HG03439 (cell line): ENCODE results near the gene COL1A1.

Experiments used
- ATAC-seq: cut with Tn5 transposase; IDR thresholded peaks from one replicate; pipeline ENCODE4 v1.9.1; 2021; ENCODE audit warnings: mild to moderate bottlenecking, moderate library complexity; ENCODE audit not compliant: unreplicated experiment

COL1A1 gene

DNA sequence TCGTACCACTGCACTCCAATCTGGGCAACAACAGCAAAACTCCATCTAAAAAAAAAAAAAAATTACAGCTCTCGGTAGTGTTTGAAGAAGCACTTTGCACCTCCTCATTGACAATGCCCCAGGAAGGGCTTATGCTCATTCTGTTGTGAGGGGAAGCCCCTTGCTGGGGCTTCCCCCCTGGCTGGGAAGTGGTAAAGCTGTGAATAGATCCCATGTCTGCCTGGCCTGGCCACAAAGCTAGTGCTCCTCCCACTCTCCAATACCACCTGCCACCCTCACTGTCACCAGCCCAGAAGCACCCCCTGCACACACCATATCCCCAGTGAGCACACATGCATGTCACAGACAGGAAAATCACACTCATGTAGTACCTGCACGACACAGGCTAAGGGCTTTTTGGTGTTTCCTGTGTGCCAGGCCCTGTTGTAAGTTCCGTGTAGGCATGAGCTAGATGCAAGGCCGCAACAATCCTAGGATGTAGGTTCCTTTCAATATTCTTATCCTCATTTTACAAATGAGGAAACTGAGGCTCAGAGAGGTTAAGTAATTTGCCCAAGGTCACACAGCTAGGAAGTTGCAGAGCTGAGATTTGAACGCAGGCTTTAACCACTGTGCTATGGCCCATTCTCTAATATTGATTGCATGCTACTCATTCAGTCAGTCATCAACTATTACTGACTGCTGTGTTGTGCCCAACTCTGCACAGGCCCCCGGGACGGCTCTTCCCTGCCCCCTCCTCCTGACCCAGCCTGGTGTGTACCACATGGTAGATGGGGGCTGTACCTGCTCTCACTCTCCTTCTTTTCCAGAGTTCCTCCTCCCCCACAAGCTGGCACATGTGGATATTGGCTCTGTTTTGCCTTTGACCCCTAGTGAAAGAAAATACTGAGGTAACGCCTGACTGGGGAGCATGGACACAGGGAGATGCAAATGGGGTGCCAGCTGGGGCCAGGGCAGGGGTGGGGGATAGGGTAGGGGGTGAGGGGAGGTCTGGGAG is 11.9 kb upstream of the COL1A1 start:
- peak; percentile 65 for ATAC-seq

GRCh38 chr17:50212121-50212843 is 10.9 kb upstream of the COL1A1 start:
- ATAC-seq, result no peak

- ATAC-seq, result no peak
These were observed 10.1 kb upstream of the COL1A1 start for GRCh38 chr17:50211249-50212120.

DNA sequence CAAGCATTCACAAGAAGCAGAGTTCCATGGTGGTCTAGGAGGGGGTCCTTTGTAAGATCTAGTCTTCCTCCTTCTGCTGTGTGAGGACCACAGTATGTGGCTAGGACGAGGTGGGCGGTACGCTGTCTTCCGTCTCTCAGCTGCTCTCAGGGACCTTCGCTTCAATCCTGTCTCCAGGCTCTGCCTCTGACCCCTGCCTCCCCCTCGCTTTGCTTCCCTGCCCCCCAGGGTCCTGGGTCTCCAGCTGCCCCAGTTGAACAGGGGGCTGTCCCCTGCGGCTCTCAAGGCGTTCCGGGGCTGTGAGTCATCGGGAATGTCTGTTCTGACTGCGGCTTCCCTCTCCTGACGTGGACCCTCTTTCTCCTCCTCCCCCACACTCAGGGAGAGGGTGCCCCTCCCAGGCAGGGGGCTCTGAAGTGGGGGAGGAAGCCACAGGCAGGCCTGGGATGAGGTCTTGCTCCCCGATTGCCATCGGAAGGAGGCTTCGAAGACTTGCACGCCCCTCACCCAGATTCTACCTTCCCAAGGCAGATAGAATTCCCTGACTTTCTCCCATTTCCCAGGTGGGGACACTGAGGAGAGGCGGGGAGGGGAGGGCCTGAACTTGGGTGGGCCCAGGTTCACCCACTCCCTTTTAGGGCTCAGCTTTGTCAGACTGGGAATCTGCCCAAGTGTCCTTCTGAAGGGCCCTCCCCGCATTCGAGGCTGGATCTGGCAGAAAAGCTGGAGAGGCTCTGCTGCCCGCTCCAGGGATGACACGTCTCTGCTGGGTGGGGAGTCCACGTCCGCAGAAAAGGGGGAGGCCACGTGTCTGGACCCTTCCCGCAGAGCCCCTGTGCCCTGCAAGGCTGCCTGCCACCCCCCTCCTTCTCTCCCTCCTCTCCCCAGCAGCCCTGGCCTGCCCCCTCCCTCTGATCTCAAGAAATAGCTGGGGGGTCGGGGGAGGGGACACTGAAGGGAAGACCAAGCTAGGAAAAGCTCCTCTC is 9.1 kb upstream of the COL1A1 start:
- ATAC-seq, result no peak

DNA sequence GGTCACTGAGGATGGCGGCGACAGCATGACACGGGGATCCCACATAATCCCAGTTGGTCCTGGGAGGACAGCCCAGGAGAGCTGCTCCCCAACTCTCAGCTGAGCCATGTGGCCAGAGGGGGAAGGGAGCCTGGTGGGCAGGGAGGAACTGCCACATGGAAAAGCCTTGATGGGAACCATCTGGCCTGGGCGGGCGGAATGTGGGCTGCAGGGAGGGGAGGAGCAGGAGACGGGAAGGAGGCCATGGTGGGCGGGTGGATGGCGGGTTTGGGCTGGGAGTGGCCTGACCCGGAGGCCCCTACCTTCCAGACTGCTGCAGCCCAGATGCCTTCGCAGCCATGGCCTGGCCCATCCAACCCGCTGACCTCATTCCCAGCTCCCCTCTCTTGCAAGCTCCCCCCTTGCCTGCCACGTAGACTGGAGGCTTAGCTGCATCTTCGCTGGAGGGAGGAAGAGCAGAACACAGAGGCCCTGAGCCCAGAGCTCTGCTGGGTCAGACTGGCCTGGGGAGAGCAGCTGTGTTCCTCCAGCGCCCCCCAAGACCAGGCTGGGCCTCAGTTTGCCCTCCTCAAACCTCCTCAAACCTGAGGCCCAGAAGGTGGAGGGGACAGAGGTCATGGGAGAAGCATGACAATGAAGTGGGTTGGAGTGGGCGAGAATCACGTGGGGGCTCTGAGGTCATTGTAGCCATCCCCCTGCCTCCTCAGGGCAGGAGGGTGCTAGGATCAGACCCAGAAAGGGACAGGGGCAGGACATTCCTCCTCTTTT is 8.2 kb upstream of the COL1A1 start:
- no peak for ATAC-seq

- ATAC-seq, result no peak
These were observed 7.7 kb upstream of the COL1A1 start for GRCh38 chr17:50209133-50209471.

- ATAC-seq, result no peak
These were observed 7.2 kb upstream of the COL1A1 start for GRCh38 chr17:50208611-50209061.

- ATAC-seq, result no peak
These were observed 6.5 kb upstream of the COL1A1 start for GRCh38 chr17:50207792-50208567.

- no peak for ATAC-seq
These were observed 5.9 kb upstream of the COL1A1 start for GRCh38 chr17:50207315-50207714.

- no peak for ATAC-seq
These were observed 5.3 kb upstream of the COL1A1 start for GRCh38 chr17:50206604-50207293.

GRCh38 chr17:50205963-50206505 is 4.6 kb upstream of the COL1A1 start:
- ATAC-seq, result no peak

- no peak for ATAC-seq
These were observed 3.9 kb upstream of the COL1A1 start for GRCh38 chr17:50205111-50205962.

GRCh38 chr17:50204431-50204830 is 3.0 kb upstream of the COL1A1 start:
- no peak for ATAC-seq

- ATAC-seq, result no peak
These were observed 2.3 kb upstream of the COL1A1 start for GRCh38 chr17:50203604-50204345.

GRCh38 chr17:50203086-50203485 is 1.7 kb upstream of the COL1A1 start:
- ATAC-seq, result no peak
